ENCODE results near the gene JUP.

Gene JUP

GRCh38 chr17:41767324-41768042 is 19.0 kb downstream of the JUP start:
- peaks cover 11 to 40% of the 10 kb centered on the region in 2 donors for H3K36me3 Mint-ChIP-seq
- H3K27ac Mint-ChIP-seq: peak overlapping the region; percentile 1
- H3K9me3 Mint-ChIP-seq: no peaks in the 10 kb centered on the region
- DNase-seq: no peak
- H3K27me3 Mint-ChIP-seq: no peaks in the 10 kb centered on the region
- H3K4me3 Mint-ChIP-seq: no peak overlapping the region
- ATAC-seq (replicated peaks): no peak
- peaks cover 8 to 10% of the 10 kb centered on the region in 2 donors for H3K4me1 Mint-ChIP-seq

GRCh38 chr17:41766135-41766534 is 20.4 kb downstream of the JUP start:
- no peak for ATAC-seq (replicated peaks)
- H3K27me3 Mint-ChIP-seq: no peaks in the 10 kb centered on the region
- H3K27ac Mint-ChIP-seq: no peak overlapping the region
- H3K9me3 Mint-ChIP-seq: no peaks in the 10 kb centered on the region
- H3K36me3 Mint-ChIP-seq: peaks cover 11 to 47% of the 10 kb centered on the region in 2 donors
- DNase-seq: no peak
- H3K4me3 Mint-ChIP-seq: no peak overlapping the region
- peaks cover 2 to 4% of the 10 kb centered on the region in 2 donors for H3K4me1 Mint-ChIP-seq

- Mint-ChIP-seq H3K4me1 (peaks cover 9 to 11% of the 10 kb centered on the region in 2 donors), H3K4me3 (no peak overlapping the region), H3K36me3 (peaks cover 8 to 44% of the 10 kb centered on the region in 2 donors), H3K27ac (peak overlapping the region; percentile 56), H3K9me3 (no peaks in the 10 kb centered on the region), H3K27me3 (no peaks in the 10 kb centered on the region)
- no peak for ATAC-seq (replicated peaks)
- DNase-seq: no peak
These were observed 23.2 kb downstream of the JUP start for GRCh38 chr17:41763327-41763726.

GRCh38 chr17:41762841-41763240 is 23.7 kb downstream of the JUP start:
- ATAC-seq (replicated peaks) (no peak), DNase-seq (no peak)
- Mint-ChIP-seq H3K4me1 (peaks cover 9 to 11% of the 10 kb centered on the region in 2 donors), H3K27ac (peak overlapping the region; percentile 31), H3K36me3 (peaks cover 8 to 44% of the 10 kb centered on the region in 2 donors), H3K9me3 (no peaks in the 10 kb centered on the region), H3K27me3 (no peaks in the 10 kb centered on the region), H3K4me3 (no peak overlapping the region)

GRCh38 chr17:41762391-41762790 is 24.1 kb downstream of the JUP start:
- Mint-ChIP-seq H3K9me3 (no peaks in the 10 kb centered on the region), H3K4me1 (peaks cover 9 to 11% of the 10 kb centered on the region in 2 donors), H3K27me3 (no peaks in the 10 kb centered on the region), H3K36me3 (peaks cover 6 to 41% of the 10 kb centered on the region in 2 donors), H3K4me3 (no peak overlapping the region), H3K27ac (no peak overlapping the region)
- no peak for ATAC-seq (replicated peaks)
- DNase-seq: no peak

GRCh38 chr17:41760878-41761277 is 25.6 kb downstream of the JUP start:
- peaks cover 3 to 30% of the 10 kb centered on the region in 2 donors for H3K36me3 Mint-ChIP-seq
- no peaks in the 10 kb centered on the region for H3K9me3 Mint-ChIP-seq
- H3K27me3 Mint-ChIP-seq: no peaks in the 10 kb centered on the region
- peaks cover 9 to 11% of the 10 kb centered on the region in 2 donors for H3K4me1 Mint-ChIP-seq
- H3K4me3 Mint-ChIP-seq: peak overlapping the region in 1 of 2 donors; percentile 4
- peak overlapping the region; percentile 67 for H3K27ac Mint-ChIP-seq
- ATAC-seq (replicated peaks): peak; percentile 61 to 91
- no peak for DNase-seq

- Mint-ChIP-seq H3K27me3 (no peaks in the 10 kb centered on the region), H3K4me3 (no peak overlapping the region), H3K36me3 (peaks cover 7 to 31% of the 10 kb centered on the region in 2 donors), H3K4me1 (peaks cover 9 to 11% of the 10 kb centered on the region in 2 donors), H3K9me3 (no peaks in the 10 kb centered on the region), H3K27ac (no peak overlapping the region)
- ATAC-seq (replicated peaks) (no peak), DNase-seq (no peak)
These were observed 27.9 kb downstream of the JUP start for GRCh38 chr17:41758601-41759000.

DNA sequence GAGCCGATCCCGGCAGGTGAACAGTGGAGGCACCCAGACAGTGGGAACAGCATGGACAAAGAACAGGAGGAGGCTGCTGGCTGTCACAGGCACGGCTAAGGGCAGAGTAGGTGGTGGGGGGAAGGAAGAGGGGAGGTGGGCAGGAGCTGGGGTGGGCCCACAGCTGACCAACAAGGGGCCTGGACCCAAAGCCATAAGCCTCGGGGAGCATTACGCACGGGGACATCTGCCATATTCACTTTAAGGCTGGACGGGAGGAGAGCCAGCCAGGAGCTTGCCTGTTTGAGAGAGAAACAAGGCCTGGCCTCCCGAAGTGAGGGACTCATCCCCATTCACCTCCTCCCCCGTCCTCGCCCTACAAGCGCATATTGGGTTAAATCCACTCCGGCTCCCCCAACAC is 32.4 kb downstream of the JUP start:
- Mint-ChIP-seq H3K9me3 (no peaks in the 10 kb centered on the region), H3K4me1 (no peaks in the 10 kb centered on the region), H3K27me3 (no peaks in the 10 kb centered on the region), H3K27ac (no peak overlapping the region), H3K36me3 (peaks cover 5 to 10% of the 10 kb centered on the region in 2 donors), H3K4me3 (no peak overlapping the region)
- DNase-seq (no peak), ATAC-seq (replicated peaks) (no peak)

DNA sequence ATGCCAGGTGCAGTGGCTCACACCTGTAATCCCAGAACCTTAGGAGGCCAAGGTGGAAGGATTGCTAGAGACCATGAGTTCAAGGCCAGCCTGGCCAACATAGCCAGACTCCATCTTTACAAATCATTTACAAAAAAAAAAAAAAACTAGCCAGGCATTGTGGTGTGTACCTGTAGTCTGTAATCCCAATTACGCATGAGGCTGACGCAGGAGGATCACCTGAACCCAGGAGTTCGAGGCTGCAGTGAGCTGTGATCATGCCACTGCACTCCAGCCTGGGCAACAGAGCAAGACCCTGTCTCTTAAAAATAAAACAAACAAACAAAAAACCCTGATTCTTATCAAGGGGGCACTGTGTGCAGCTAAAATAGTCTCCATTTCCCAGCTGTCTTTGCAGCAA is 35.2 kb downstream of the JUP start:
- Mint-ChIP-seq H3K9me3 (no peaks in the 10 kb centered on the region), H3K36me3 (peaks cover 5 to 10% of the 10 kb centered on the region in 2 donors), H3K27me3 (peaks cover 0 to 4% of the 10 kb centered on the region in 2 donors), H3K27ac (no peak overlapping the region), H3K4me1 (peaks cover 0 to 3% of the 10 kb centered on the region in 2 donors), H3K4me3 (no peak overlapping the region)
- no peak for DNase-seq
- no peak for ATAC-seq (replicated peaks)

- Mint-ChIP-seq H3K27ac (no peak overlapping the region), H3K4me1 (peaks cover 0 to 3% of the 10 kb centered on the region in 2 donors), H3K36me3 (peaks cover 3 to 10% of the 10 kb centered on the region in 2 donors), H3K27me3 (peaks cover 0 to 4% of the 10 kb centered on the region in 2 donors), H3K9me3 (no peaks in the 10 kb centered on the region), H3K4me3 (no peak overlapping the region)
- DNase-seq (no peak), ATAC-seq (replicated peaks) (no peak)
These were observed 35.6 kb downstream of the JUP start for GRCh38 chr17:41750862-41751261.

DNA sequence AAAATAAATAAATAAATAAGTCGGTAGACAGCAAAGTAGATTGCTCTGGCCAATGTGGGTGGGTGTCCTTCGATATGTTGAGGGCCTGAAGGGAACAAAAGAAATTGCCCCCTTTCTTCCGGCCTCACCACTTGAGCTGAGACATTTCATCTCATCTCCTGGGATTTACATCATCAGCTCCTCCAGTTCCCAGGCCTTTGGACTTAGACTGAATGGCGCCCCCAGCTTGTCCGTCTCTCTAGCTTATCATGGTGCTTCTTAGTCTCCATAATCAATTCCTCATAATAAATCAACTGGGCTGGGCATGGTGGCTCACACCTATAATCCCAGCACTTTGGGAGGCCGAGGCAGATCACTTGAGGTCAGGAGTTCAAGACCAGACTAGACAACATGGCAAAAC is 38.2 kb downstream of the JUP start:
- Mint-ChIP-seq H3K4me3 (no peak overlapping the region), H3K4me1 (peaks cover 0 to 3% of the 10 kb centered on the region in 2 donors), H3K27me3 (peaks cover 0 to 4% of the 10 kb centered on the region in 2 donors), H3K36me3 (no peaks in the 10 kb centered on the region), H3K9me3 (no peaks in the 10 kb centered on the region), H3K27ac (no peak overlapping the region)
- DNase-seq (no peak), ATAC-seq (replicated peaks) (no peak)

DNA sequence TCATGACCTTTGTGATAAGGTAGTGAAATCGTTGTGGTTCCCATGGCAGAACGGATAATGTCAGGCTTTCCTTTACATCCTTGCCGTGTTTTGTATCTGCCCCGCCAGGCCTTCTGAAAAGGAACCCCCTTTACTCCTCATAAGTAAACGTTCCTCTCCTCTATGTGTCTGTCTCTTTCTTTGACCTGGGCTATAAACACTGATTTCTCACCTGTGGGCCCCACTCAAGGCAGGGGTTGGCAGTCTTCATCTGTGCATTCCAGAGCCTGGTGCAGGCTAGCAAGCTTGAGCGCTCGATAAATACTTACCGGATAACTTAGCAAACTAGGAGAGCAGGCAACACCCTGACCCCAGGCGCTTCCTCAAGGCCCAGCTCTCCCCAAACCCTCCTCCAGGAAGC is 44.8 kb downstream of the JUP start:
- no peak overlapping the region for H3K4me3 Mint-ChIP-seq
- no peaks in the 10 kb centered on the region for H3K36me3 Mint-ChIP-seq
- H3K9me3 Mint-ChIP-seq: no peaks in the 10 kb centered on the region
- H3K27me3 Mint-ChIP-seq: peaks cover 14 to 20% of the 10 kb centered on the region in 2 donors
- peaks cover 6 to 7% of the 10 kb centered on the region in 2 donors for H3K4me1 Mint-ChIP-seq
- no peak overlapping the region for H3K27ac Mint-ChIP-seq
- no peak for ATAC-seq (replicated peaks)
- no peak for DNase-seq

DNA sequence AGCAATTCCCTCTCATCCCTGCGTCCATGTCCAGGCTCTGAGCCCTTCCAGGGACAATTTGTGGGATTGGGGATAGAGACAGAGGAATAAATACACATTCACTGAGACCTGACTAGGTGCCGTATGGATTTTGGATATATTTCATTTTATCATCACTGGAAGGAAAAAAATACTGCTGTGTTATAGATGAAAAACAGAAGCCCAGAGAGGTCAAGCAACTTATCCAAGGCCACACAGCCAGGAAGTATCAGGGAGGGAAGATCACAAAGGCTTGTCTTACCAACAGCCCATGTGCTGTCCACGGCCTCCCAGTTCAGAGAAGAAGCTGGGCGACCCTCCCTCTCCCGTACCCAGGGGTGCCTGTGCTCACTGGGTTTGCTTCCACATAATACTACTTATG is 46.0 kb downstream of the JUP start:
- DNase-seq (no peak), ATAC-seq (replicated peaks) (no peak)
- Mint-ChIP-seq H3K27ac (no peak overlapping the region), H3K9me3 (no peaks in the 10 kb centered on the region), H3K27me3 (peaks cover 20 to 32% of the 10 kb centered on the region in 2 donors), H3K4me1 (peaks cover 3 to 7% of the 10 kb centered on the region in 2 donors), H3K4me3 (no peak overlapping the region), H3K36me3 (no peaks in the 10 kb centered on the region)

DNA sequence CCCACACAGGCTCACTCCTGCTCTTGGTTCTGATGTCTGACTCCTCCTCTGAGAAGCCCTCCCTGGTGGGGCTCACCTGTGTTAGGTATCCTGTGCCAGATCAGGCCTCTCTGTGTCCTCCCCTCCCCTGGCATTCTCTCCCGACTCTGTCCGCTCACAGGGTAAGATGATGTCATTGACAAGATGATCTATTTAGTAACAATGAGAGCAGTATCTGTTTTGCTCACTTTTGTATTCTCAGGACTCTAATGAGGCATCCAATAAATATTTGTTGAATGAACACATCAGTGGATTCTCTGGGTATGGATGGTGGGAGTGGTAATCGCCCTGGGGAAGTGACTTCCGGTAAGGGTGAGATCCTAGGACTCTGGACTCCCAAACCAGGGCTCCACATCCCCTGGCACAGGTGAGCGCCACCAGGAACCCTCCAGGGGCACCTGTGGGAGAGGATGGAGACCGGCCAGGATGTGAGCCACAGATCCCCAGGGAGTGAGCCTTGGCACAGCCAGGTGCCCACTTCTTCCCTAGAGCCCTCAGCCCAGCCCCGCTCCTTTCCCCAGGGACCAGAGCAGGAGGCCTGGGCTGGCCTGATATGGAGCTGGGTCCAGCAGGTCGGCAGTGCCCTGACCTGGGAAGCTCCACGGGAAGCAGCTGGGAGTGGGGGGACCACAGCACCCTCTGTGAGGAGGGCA is 46.7 kb downstream of the JUP start:
- ATAC-seq (replicated peaks): no peak
- peaks cover 6 to 11% of the 10 kb centered on the region in 2 donors for H3K4me1 Mint-ChIP-seq
- no peak overlapping the region for H3K27ac Mint-ChIP-seq
- H3K27me3 Mint-ChIP-seq: peaks cover 26 to 39% of the 10 kb centered on the region in 2 donors
- H3K4me3 Mint-ChIP-seq: no peak overlapping the region
- DNase-seq: no peak
- H3K36me3 Mint-ChIP-seq: no peaks in the 10 kb centered on the region
- H3K9me3 Mint-ChIP-seq: no peaks in the 10 kb centered on the region

DNA sequence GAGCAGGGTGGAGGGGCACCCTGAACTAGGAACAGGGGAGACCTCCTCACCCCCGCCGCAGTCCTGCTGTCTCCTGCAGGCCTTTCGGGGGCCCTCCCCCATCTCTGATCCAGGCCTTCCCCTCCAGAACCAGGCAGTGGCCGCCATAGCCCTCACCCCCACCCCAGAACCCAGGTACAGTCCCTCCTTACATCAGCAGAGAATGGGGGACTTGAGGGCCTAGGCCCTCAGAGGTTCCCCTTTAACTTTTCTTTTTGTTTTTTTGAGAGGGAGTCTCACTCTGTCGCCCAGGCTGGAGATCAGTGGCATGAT is 47.8 kb downstream of the JUP start:
- Mint-ChIP-seq H3K36me3 (no peaks in the 10 kb centered on the region), H3K27ac (no peak overlapping the region), H3K4me3 (no peak overlapping the region), H3K4me1 (peaks cover 9 to 22% of the 10 kb centered on the region in 2 donors), H3K9me3 (no peaks in the 10 kb centered on the region), H3K27me3 (peaks cover 32 to 50% of the 10 kb centered on the region in 2 donors)
- no peak for ATAC-seq (replicated peaks)
- no peak for DNase-seq

All from stimulated activated naive B cell treated with anti-CD40 and anti-IgM and Interleukin-4, amounts not matched to agents 10 μg/mL and 1 μg/mL and 100 μg/mL, for 72 hours (primary cell).